ENCODE results near the gene CLEC2A.
"Not testable (repeated sequence)": the region's sequence is repeated elsewhere in the genome, so short reads cannot be mapped to it uniquely, and the experiment has no call there.

CLEC2A gene

DNA sequence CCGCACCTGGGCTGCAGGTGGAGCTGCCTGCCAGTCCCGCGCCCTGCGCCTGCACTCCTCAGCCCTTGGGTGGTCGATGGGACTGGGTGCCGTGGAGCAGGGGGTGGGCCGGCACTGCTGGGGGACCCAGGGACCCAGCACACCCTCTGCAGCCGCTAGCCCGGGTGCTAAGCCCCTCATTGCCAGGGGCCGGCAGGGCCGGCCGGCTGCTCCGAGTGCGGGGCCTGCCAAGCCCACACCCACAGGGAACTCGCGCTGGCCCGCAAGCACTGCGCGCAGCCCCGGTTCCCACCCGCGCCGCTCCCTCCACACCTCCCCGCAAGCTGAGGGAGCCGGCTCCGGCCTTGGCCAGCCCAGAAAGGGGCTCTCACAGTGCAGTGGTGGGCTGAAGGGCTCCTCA, 56.0 kb downstream of the CLEC2A start:
- H3K4me1 ChIP-seq (ENCODE audit: insufficient read depth, low read length); H3K36me3 ChIP-seq (ENCODE audit: insufficient read depth, low read depth, low read length); H3K4me3 ChIP-seq (ENCODE audit: low read length); H3K9me3 ChIP-seq (ENCODE audit: insufficient read depth, low read depth, low read length); H3K27ac ChIP-seq (ENCODE audit: low read length); H3K27me3 ChIP-seq (ENCODE audit: insufficient read depth, low read length); H3K9ac ChIP-seq (ENCODE audit: low read depth, low read length): not testable (repeated sequence)

DNA sequence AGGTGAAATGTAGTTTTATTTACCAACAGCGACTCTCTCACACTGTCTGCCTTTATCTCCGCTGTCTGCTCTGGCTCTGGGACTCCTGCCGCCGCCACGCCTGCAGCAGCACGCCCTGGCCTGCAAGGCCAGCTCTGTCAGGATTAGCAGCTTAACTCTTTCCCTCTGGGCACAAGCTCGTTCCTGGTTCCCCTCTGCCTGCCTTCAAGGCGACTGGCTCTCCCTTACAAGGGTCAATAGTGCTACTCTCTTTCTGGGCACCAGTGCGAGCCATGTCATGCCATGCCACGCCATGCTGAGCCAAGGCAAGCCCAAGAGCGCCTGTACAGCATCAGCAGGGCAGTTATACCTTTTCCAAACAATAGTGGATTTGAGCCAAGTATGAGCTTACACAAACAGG, 59.4 kb downstream of the CLEC2A start:
- no peaks in the 10 kb centered on the region for H3K9me3 ChIP-seq (ENCODE audit: insufficient read depth, low read depth, low read length)
- peaks cover 10% of the 10 kb centered on the region; the same call in 1 of the 2 replicates for H3K4me1 ChIP-seq (ENCODE audit: insufficient read depth, low read length)
- H3K27ac ChIP-seq (ENCODE audit: low read length): no peak overlapping the region
- no peaks in the 10 kb centered on the region for H3K27me3 ChIP-seq (ENCODE audit: insufficient read depth, low read length)
- H3K36me3 ChIP-seq (ENCODE audit: insufficient read depth, low read depth, low read length): no peaks in the 10 kb centered on the region
- H3K9ac ChIP-seq (ENCODE audit: low read depth, low read length): no peak overlapping the region
- no peak overlapping the region for H3K4me3 ChIP-seq (ENCODE audit: low read length)

DNA sequence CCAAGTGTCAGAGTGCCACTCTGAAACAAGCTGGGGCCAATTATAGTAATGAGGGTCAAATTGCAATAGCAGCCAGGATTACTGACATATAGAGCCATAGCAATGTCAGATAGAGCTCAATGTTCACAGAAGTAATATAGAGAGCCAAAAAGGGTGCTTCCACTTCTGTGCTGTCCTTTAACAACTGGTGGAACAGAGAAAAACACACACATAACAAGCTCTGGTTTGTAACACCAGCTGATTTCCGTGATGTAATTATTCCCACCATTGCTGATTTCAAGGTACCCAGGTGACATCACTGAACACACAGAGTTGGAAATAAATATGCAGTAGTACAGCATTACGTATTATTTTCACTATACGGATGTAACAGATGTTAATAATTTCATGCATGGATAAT, 60.0 kb downstream of the CLEC2A start:
- Histone ChIP-seq H3K4me1 (ENCODE audit: insufficient read depth, low read length) (peaks cover 10% of the 10 kb centered on the region; the same call in 1 of the 2 replicates), H3K9ac (ENCODE audit: low read depth, low read length) (no peak overlapping the region), H3K4me3 (ENCODE audit: low read length) (no peak overlapping the region), H3K27ac (ENCODE audit: low read length) (no peak overlapping the region), H3K9me3 (ENCODE audit: insufficient read depth, low read depth, low read length) (no peaks in the 10 kb centered on the region), H3K36me3 (ENCODE audit: insufficient read depth, low read depth, low read length) (no peaks in the 10 kb centered on the region), H3K27me3 (ENCODE audit: insufficient read depth, low read length) (no peaks in the 10 kb centered on the region)

DNA sequence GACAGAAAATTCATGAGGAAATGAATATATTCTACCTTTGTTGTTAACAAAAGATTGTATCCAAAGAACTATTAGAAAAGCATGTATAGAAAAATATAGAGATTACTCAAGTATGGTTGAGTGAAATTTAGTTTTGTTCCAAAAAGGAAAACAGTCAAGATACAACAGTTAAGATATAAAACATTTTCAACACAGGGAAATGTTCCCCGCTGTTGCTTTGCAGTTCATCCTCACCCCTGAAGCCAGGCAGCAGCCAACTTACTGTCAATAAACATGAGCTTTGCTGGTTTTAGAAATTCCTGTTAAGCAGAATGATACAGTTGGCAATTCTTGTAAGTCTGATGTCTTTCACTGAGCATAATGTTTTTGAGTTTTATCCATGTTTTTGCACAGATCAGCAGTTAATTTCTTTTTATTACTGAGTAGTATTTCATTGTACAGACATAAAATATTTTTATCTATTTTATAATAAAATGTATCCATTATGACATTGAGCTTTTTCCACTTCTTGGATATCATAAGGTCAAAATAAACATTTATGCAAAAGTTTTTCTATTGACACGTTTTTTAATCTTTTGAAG, 61.8 kb downstream of the CLEC2A start:
- Histone ChIP-seq H3K27me3 (ENCODE audit: insufficient read depth, low read length) (no peaks in the 10 kb centered on the region), H3K27ac (ENCODE audit: low read length) (no peak overlapping the region), H3K4me3 (ENCODE audit: low read length) (no peak overlapping the region), H3K4me1 (ENCODE audit: insufficient read depth, low read length) (peaks cover 10% of the 10 kb centered on the region; the same call in 1 of the 2 replicates), H3K9ac (ENCODE audit: low read depth, low read length) (no peak overlapping the region), H3K36me3 (ENCODE audit: insufficient read depth, low read depth, low read length) (no peaks in the 10 kb centered on the region), H3K9me3 (ENCODE audit: insufficient read depth, low read depth, low read length) (no peaks in the 10 kb centered on the region)

DNA sequence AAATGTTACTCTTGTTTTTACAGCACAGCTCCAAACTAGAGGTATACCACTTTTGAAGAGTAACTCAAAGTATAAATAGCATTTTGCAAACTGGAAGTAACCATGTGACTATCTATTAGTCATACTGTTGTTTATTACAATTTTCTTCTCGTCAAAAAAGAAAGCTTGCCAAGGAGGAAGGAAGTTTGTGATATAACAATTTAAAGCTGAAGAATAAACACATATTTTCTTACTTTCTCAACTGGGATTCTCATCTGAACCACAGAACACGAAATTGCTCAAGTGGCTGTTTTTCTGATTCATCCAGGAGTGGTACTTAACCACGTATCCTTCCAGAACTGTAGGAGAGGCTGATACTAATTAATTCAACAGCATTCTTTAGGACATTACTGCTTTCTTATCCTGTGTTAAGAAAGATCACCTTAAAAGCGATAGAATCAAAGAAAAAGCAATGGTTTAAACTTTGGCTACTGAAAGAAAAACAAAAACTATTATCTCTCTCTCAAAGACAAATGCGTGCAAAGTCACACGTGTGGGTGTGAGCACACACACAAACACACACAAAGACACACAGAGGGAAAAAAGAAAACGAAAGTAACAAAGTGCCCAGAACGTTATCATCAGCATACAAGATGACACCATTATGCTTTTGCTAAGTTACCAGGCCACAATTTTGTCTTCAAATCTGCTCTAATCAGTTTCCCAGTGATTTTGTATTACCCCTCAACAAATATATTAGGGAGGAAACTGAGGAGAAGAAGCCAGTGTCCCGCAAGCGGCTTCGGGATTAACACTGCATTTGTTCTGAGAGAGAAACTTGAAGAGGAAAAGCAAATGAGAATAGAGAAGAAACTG, 62.6 kb downstream of the CLEC2A start, which contains the start of gene CLEC2B:
Gene CLEC2B (minus strand): TSS at position 48 of the 855 bp plus-strand sequence.
- Histone ChIP-seq H3K4me1 (ENCODE audit: insufficient read depth, low read length) (peaks cover 10% of the 10 kb centered on the region; the same call in 1 of the 2 replicates), H3K9me3 (ENCODE audit: insufficient read depth, low read depth, low read length) (no peaks in the 10 kb centered on the region), H3K9ac (ENCODE audit: low read depth, low read length) (no peak within 1 kb of the TSS), H3K27me3 (ENCODE audit: insufficient read depth, low read length) (no peaks in the 10 kb centered on the region), H3K36me3 (ENCODE audit: insufficient read depth, low read depth, low read length) (no peaks in the 10 kb centered on the region), H3K27ac (ENCODE audit: low read length) (no peak within 1 kb of the TSS), H3K4me3 (ENCODE audit: low read length) (no peak within 1 kb of the TSS)

DNA sequence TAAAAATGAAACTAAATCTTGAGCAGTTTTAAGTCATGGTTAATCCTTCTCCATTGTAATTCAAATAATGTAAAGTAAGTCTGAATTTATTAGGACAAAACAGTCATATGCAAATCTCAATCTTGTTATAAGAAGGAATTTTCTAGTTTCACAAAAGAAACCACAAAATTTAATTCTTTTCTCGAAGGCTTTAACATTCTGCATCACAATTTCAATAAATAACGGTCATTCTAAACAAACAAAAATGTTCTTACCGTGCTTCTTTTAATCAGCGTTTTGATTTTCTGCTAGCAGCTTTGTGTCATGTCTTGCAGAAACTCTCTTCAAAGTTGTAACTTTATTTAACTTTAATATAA, 63.2 kb downstream of the CLEC2A start:
- Histone ChIP-seq H3K27ac (ENCODE audit: low read length) (no peak overlapping the region), H3K9ac (ENCODE audit: low read depth, low read length) (no peak overlapping the region), H3K9me3 (ENCODE audit: insufficient read depth, low read depth, low read length) (no peaks in the 10 kb centered on the region), H3K27me3 (ENCODE audit: insufficient read depth, low read length) (no peaks in the 10 kb centered on the region), H3K4me1 (ENCODE audit: insufficient read depth, low read length) (peaks cover 10% of the 10 kb centered on the region; the same call in 1 of the 2 replicates), H3K36me3 (ENCODE audit: insufficient read depth, low read depth, low read length) (no peaks in the 10 kb centered on the region), H3K4me3 (ENCODE audit: low read length) (no peak overlapping the region)

DNA sequence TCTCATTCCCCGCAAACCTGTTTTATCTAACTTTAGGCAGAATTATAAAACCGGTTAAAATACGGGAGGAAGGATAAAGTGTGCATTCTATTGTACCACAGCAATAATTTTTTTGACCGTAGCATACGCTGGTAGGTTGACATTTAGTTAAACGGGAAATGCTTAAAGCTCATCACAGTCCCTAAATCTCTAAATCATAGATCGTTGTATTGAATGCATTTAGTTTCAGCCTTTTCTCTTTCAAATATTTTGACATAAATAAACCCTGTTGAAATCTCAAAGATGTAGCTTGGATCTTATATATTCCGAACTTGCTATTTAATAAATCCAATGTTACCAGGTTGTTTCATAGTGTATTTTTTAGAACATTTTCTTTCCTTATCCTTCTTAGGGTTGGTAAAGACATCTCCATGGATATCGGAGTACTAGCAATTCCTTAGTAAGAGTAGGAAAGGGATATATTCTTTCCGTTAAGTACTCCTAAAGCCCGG, 63.8 kb downstream of the CLEC2A start:
- peaks cover 10% of the 10 kb centered on the region; the same call in 1 of the 2 replicates for H3K4me1 ChIP-seq (ENCODE audit: insufficient read depth, low read length)
- H3K9ac ChIP-seq (ENCODE audit: low read depth, low read length): no peak overlapping the region
- no peaks in the 10 kb centered on the region for H3K27me3 ChIP-seq (ENCODE audit: insufficient read depth, low read length)
- no peaks in the 10 kb centered on the region for H3K36me3 ChIP-seq (ENCODE audit: insufficient read depth, low read depth, low read length)
- H3K9me3 ChIP-seq (ENCODE audit: insufficient read depth, low read depth, low read length): no peaks in the 10 kb centered on the region
- no peak overlapping the region for H3K4me3 ChIP-seq (ENCODE audit: low read length)
- H3K27ac ChIP-seq (ENCODE audit: low read length): no peak overlapping the region

DNA sequence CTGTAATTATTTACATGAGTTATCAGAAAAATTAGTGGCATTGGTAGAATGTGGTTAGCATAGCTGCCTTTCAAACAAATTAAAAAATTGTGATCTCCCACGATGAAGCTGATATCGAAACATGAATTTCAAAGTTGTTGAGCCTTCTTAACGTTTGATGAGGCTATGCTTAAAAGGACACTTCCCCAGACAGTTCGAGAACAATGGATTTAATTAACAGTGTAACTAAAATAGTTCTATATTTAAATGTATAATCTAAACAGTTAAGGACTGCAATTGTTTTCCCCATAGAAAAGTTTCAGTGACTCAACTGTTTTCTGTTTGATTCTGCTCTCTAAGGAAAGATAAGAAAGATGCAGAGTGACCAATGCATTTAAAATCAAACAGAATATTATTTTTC, 64.6 kb downstream of the CLEC2A start:
- no peak overlapping the region for H3K4me3 ChIP-seq (ENCODE audit: low read length)
- no peak overlapping the region for H3K9ac ChIP-seq (ENCODE audit: low read depth, low read length)
- H3K27ac ChIP-seq (ENCODE audit: low read length): no peak overlapping the region
- no peaks in the 10 kb centered on the region for H3K27me3 ChIP-seq (ENCODE audit: insufficient read depth, low read length)
- H3K9me3 ChIP-seq (ENCODE audit: insufficient read depth, low read depth, low read length): no peaks in the 10 kb centered on the region
- H3K4me1 ChIP-seq (ENCODE audit: insufficient read depth, low read length): peaks cover 10% of the 10 kb centered on the region; the same call in 1 of the 2 replicates
- no peaks in the 10 kb centered on the region for H3K36me3 ChIP-seq (ENCODE audit: insufficient read depth, low read depth, low read length)

DNA sequence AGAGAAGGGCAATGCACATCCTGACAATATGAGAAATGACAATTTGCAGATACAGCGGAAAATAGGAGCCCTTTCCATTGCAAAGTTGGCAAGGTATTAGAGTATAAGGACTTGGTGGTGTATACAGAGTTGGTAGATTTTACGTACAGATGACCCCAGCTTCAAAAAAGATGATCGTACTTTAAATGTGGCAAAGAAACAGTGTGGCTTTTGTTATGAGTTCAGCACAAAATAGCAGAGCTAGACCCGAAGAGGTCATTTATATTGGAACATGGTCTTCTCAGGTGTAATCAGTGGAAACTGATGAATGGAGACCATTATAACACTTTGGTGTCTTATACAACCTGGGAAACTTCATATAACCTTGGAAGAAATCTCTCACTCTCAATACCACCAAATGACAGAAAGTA, 65.3 kb downstream of the CLEC2A start:
- Histone ChIP-seq H3K4me1 (ENCODE audit: insufficient read depth, low read length) (peaks cover 10% of the 10 kb centered on the region; the same call in 1 of the 2 replicates), H3K9ac (ENCODE audit: low read depth, low read length) (no peak overlapping the region), H3K27ac (ENCODE audit: low read length) (no peak overlapping the region), H3K4me3 (ENCODE audit: low read length) (no peak overlapping the region), H3K36me3 (ENCODE audit: insufficient read depth, low read depth, low read length) (no peaks in the 10 kb centered on the region), H3K9me3 (ENCODE audit: insufficient read depth, low read depth, low read length) (no peaks in the 10 kb centered on the region), H3K27me3 (ENCODE audit: insufficient read depth, low read length) (no peaks in the 10 kb centered on the region)

DNA sequence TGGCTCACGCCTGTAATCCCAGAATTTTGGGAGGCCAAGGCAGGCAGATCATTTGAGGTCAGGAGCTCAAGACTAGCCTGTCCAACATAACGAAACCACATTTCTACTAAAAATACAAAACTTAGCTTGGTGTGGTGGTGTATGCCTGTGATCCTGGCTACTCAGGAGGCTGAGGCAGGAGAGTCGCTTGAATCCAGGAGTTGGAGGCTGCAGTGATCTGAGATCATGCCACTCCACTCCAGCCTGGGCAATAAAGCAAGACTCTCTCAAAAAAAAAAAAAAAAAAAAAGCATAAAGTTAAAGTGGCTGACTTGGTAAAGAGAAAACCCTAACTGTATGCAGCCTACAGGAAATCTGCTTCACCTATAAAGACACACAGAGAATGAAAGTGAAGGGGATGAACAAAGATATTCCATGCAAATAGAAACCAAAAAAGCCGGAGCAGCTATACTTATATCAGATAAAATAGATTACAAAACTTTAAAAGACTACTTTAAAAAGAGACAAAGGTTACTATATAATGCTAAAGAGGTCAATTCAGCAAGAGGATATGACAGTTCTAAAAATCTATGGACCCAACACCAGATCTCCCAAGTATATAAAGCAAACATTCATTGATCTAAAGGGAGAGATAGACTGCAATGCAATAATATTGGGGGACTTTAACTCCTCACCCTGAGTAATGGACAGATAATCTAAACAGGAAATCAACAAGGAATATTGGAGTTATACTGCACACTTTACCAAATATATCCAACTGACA, 67.1 kb downstream of the CLEC2A start:
- Histone ChIP-seq H3K4me3 (ENCODE audit: low read length) (no peak overlapping the region), H3K9me3 (ENCODE audit: insufficient read depth, low read depth, low read length) (no peaks in the 10 kb centered on the region), H3K9ac (ENCODE audit: low read depth, low read length) (no peak overlapping the region), H3K27ac (ENCODE audit: low read length) (no peak overlapping the region), H3K27me3 (ENCODE audit: insufficient read depth, low read length) (no peaks in the 10 kb centered on the region), H3K4me1 (ENCODE audit: insufficient read depth, low read length) (peaks cover 10% of the 10 kb centered on the region; the same call in 1 of the 2 replicates), H3K36me3 (ENCODE audit: insufficient read depth, low read depth, low read length) (no peaks in the 10 kb centered on the region)

Measured in iPS-20b (cell line).